Panc1 (cell line): ENCODE data around the gene BABAM2. TPM values are rescaled to one million over a fixed set of nuclear protein-coding genes. Genes with fewer than 3 reads are reported as not detected.

Source experiments
- ATAC-seq: fragments of 200-7000 bp; cut with Tn5 transposase; 2 replicates; pipeline ENCODE4 v1.9.1; 2020; ENCODE audit warnings: mild to moderate bottlenecking, moderate library complexity
- BruUV-seq: library from RNA; stranded (reverse); fragments of 400-500 nt; replicated peaks from 2 replicates; lab custom pipeline; 2021; lab: Mats Ljungman, UMichigan
- CTCF ChIA-PET: fragments of 300-600 bp; sonication (Branson Sonifier 250); formaldehyde crosslinking; loops from one replicate; lab custom pipeline; 2022; ENCODE audit warnings: antibody characterized with exemption; lab: Charles Lee
- POLR2A ChIA-PET: fragments of 300-600 bp; sonication (Branson Sonifier 250); formaldehyde crosslinking; loops from one replicate; lab custom pipeline; 2022; ENCODE audit warnings: antibody characterized with exemption; lab: Charles Lee
- DNase-seq: peaks from one replicate; pipeline ENCODE4 v3.0.0-alpha.2; 2010; ENCODE audit warnings: low read depth, low spot score
- H3K27ac ChIP-seq: 2 replicates; pipeline ENCODE4 v1.5.1; 2011; ENCODE audit warnings: mild to moderate bottlenecking, low read length, inconsistent platforms
- H3K27me3 ChIP-seq: fragments of 200-500 bp; sonication (Bioruptor generic); 2 replicates; pipeline ENCODE4 v1.6.0; 2014; ENCODE audit warnings: low read length, inconsistent platforms; ENCODE audit not compliant: control insufficient read depth, insufficient read depth
- H3K36me3 ChIP-seq: fragments of 200-500 bp; sonication (Bioruptor generic); 2 replicates; pipeline ENCODE4 v1.5.1; 2014; ENCODE audit warnings: inconsistent platforms, mild to moderate bottlenecking, low read length, moderate library complexity; ENCODE audit not compliant: control insufficient read depth, insufficient read depth
- H3K4me1 ChIP-seq: 2 replicates; pipeline ENCODE4 v1.5.1; 2011; ENCODE audit warnings: inconsistent platforms, mild to moderate bottlenecking, low read length, moderate library complexity; ENCODE audit not compliant: control insufficient read depth, insufficient read depth
- H3K4me3 ChIP-seq, 2 experiments: 2 replicates each; pipeline ENCODE4 v1.5.1; 2011 to 2012; ENCODE audit warnings: low read depth in 2 of 2, low read length in 2 of 2, mild to moderate bottlenecking in 2 of 2, inconsistent platforms in 1 of 2, moderate library complexity in 1 of 2
- H3K9me3 ChIP-seq: fragments of 200-500 bp; sonication (Bioruptor generic); 2 replicates; pipeline ENCODE4 v1.5.1; 2014; ENCODE audit warnings: low read depth, mild to moderate bottlenecking, inconsistent platforms, low read length, moderate library complexity; ENCODE audit not compliant: control insufficient read depth, insufficient read depth
- CTCF ChIP-seq: fragments of 450-650 bp; IDR thresholded peaks from 2 replicates; pipeline ENCODE4 v1.5.1; 2017; ENCODE audit warnings: mild to moderate bottlenecking
- POLR2AphosphoS5 ChIP-seq: IDR thresholded peaks from 2 replicates; pipeline ENCODE4 v1.6.1; 2012; ENCODE audit warnings: mild to moderate bottlenecking, low read depth, low read length, moderate library complexity
- SIN3A ChIP-seq: IDR thresholded peaks from 2 replicates; pipeline ENCODE4 v1.6.1; 2012; ENCODE audit warnings: low read depth, mild to moderate bottlenecking, low read length, moderate library complexity, borderline replicate concordance; ENCODE audit not compliant: insufficient read depth
- TCF7L2 ChIP-seq: IDR thresholded peaks from 2 replicates; pipeline ENCODE4 v1.6.1; 2011; ENCODE audit warnings: mild to moderate bottlenecking, low read depth, low read length, inconsistent platforms
- in situ Hi-C: cut with HindIII; loops from 2 replicates; pipeline ENCODE4 v1.10.0; 2016; ENCODE audit warnings: low sequenced_read_pairs, low pct_unique_long_range_greater_than_20kb
- intact Hi-C: fragments of 100-400 bp; cut with micrococcal nuclease; formaldehyde crosslinking; loops from one replicate; pipeline ENCODE4 v1.10.0; 2022; ENCODE audit not compliant: unreplicated experiment
- total RNA-seq: library from RNA; stranded (reverse); gene quantifications from one replicate; pipeline ENCODE4 v1.2.1, GENCODE V29; 2021; ENCODE audit not compliant: unreplicated experiment
- TF ChIP-seq, protein P1 (sequence below), 2 experiments: IDR thresholded peaks; 2 replicates each; pipeline ENCODE4 v1.6.1; 2011 to 2012; ENCODE audit warnings: low read depth in 2 of 2, control low read depth in 1 of 2, low read length in 1 of 2, mild to moderate bottlenecking in 1 of 2, moderate library complexity in 1 of 2; ENCODE audit not compliant: insufficient read depth in 1 of 2

The BABAM2 gene
- total RNA-seq, 1 experiment from 2014 or later, result 31.2 TPM

- H3K27ac ChIP-seq, result no peak overlapping the region
- H3K9me3 ChIP-seq, result no peaks in the 10 kb centered on the region
- CTCF ChIA-PET, result no interaction called here
- DNase-seq (peak; percentile 25), ATAC-seq (no peak)
- POLR2A ChIA-PET, result interaction anchor here (0.7 kb wide), 1 partner anchor 48 kb away, joined by 5 read pairs; no protein-coding TSS in a partner anchor
- no peaks in the 10 kb centered on the region for H3K27me3 ChIP-seq
- H3K4me3 ChIP-seq, result no peak overlapping the region
- in situ Hi-C loops (no loop called here), intact Hi-C loops (no loop called here)
- TF ChIP-seq SIN3A (no peak), CTCF (no peak), POLR2AphosphoS5 (no peak), TCF7L2 (no peak)
- TF ChIP-seq, protein P1, sequence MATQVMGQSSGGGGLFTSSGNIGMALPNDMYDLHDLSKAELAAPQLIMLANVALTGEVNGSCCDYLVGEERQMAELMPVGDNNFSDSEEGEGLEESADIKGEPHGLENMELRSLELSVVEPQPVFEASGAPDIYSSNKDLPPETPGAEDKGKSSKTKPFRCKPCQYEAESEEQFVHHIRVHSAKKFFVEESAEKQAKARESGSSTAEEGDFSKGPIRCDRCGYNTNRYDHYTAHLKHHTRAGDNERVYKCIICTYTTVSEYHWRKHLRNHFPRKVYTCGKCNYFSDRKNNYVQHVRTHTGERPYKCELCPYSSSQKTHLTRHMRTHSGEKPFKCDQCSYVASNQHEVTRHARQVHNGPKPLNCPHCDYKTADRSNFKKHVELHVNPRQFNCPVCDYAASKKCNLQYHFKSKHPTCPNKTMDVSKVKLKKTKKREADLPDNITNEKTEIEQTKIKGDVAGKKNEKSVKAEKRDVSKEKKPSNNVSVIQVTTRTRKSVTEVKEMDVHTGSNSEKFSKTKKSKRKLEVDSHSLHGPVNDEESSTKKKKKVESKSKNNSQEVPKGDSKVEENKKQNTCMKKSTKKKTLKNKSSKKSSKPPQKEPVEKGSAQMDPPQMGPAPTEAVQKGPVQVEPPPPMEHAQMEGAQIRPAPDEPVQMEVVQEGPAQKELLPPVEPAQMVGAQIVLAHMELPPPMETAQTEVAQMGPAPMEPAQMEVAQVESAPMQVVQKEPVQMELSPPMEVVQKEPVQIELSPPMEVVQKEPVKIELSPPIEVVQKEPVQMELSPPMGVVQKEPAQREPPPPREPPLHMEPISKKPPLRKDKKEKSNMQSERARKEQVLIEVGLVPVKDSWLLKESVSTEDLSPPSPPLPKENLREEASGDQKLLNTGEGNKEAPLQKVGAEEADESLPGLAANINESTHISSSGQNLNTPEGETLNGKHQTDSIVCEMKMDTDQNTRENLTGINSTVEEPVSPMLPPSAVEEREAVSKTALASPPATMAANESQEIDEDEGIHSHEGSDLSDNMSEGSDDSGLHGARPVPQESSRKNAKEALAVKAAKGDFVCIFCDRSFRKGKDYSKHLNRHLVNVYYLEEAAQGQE (IDR thresholded peaks at IDR 0.05; ENCODE audit: insufficient read depth in 1 of 2, low read depth in 2 of 2, low read length in 1 of 2), result no peak
- no TSS peak for BruUV-seq
- no peaks in the 10 kb centered on the region for H3K36me3 ChIP-seq
- H3K4me1 ChIP-seq, result no peaks in the 10 kb centered on the region
These were observed 237.9 kb downstream of the BABAM2 start for GRCh38 chr2:28128281-28128950.

- CTCF ChIA-PET, result no interaction called here
- DNase-seq (no peak), ATAC-seq (no peak)
- Histone ChIP-seq H3K27me3 (no peaks in the 10 kb centered on the region), H3K9me3 (no peaks in the 10 kb centered on the region), H3K36me3 (no peaks in the 10 kb centered on the region), H3K4me3 (no peak overlapping the region), H3K27ac (no peak overlapping the region), H3K4me1 (no peaks in the 10 kb centered on the region)
- POLR2A ChIA-PET, result no interaction called here
- BruUV-seq, result no TSS peak
- intact Hi-C loops (no loop called here), in situ Hi-C loops (no loop called here)
- TF ChIP-seq CTCF (no peak), TCF7L2 (no peak), POLR2AphosphoS5 (no peak), SIN3A (no peak)
- TF ChIP-seq, protein P1 (IDR thresholded peaks at IDR 0.05; ENCODE audit: insufficient read depth in 1 of 2, low read depth in 2 of 2, low read length in 1 of 2), result no peak
These were observed 239.6 kb downstream of the BABAM2 start for GRCh38 chr2:28129955-28130695.
